Right forelimb (tissue), 1 donor: ENCODE measurements around the gene SCFD2.
"Not testable (repeated sequence)": the region's sequence is repeated elsewhere in the genome, so short reads cannot be mapped to it uniquely, and the experiment has no call there.

ENCODE experiments used
- DNase-seq: peaks from one replicate; pipeline ENCODE4 v3.0.0-alpha.2; 2018

Gene SCFD2

GRCh38 chr4:53185869-53186585 is 179.8 kb downstream of the SCFD2 start:
- DNase-seq, result no peak

- DNase-seq, result no peak
Measured at GRCh38 chr4:53183754-53184153, 182.1 kb downstream of the SCFD2 start.

- DNase-seq, result not testable (repeated sequence)
Measured at GRCh38 chr4:53177751-53178150, 188.1 kb downstream of the SCFD2 start.

GRCh38 chr4:53175640-53176039 is 190.2 kb downstream of the SCFD2 start:
- DNase-seq, result no peak

- no peak for DNase-seq
Measured at GRCh38 chr4:53174823-53175222, 191.0 kb downstream of the SCFD2 start.

- DNase-seq, result no peak
Measured at GRCh38 chr4:53173576-53173975, 192.3 kb downstream of the SCFD2 start.

- DNase-seq, result no peak
Measured at GRCh38 chr4:53171797-53172196, 194.1 kb downstream of the SCFD2 start.

GRCh38 chr4:53169695-53170617 is 195.9 kb downstream of the SCFD2 start:
- DNase-seq, result no peak

GRCh38 chr4:53168228-53168627 is 197.6 kb downstream of the SCFD2 start:
- no peak for DNase-seq

GRCh38 chr4:53162969-53163368 is 202.9 kb downstream of the SCFD2 start:
- no peak for DNase-seq

- no peak for DNase-seq
Measured at GRCh38 chr4:53161787-53162433, 204.0 kb downstream of the SCFD2 start.

GRCh38 chr4:53161051-53161786 is 204.6 kb downstream of the SCFD2 start:
- DNase-seq, result no peak

- no peak for DNase-seq
Measured at GRCh38 chr4:53156896-53157295, 209.0 kb downstream of the SCFD2 start.

GRCh38 chr4:53152467-53152866 is 213.4 kb downstream of the SCFD2 start:
- DNase-seq, result no peak

- no peak for DNase-seq
Measured at GRCh38 chr4:53151489-53151788, 214.4 kb downstream of the SCFD2 start.

GRCh38 chr4:53150631-53151488 is 215.0 kb downstream of the SCFD2 start:
- no peak for DNase-seq

- DNase-seq, result no peak
Measured at GRCh38 chr4:53147711-53148110, 218.2 kb downstream of the SCFD2 start.

- DNase-seq, result no peak
Measured at GRCh38 chr4:53147197-53147596, 218.7 kb downstream of the SCFD2 start.

- DNase-seq, result no peak
Measured at GRCh38 chr4:53141308-53141707, 224.6 kb downstream of the SCFD2 start.

GRCh38 chr4:53139256-53139655 is 226.6 kb downstream of the SCFD2 start:
- DNase-seq, result not testable (repeated sequence)

GRCh38 chr4:53137468-53137867 is 228.4 kb downstream of the SCFD2 start:
- DNase-seq, result no peak

GRCh38 chr4:53136954-53137353 is 228.9 kb downstream of the SCFD2 start:
- DNase-seq, result no peak
